Measurements from ENCODE around the gene TRAF2. TPM values are rescaled to one million over a fixed set of nuclear protein-coding genes. Genes with fewer than 3 reads are reported as not detected.

TRAF2 gene
- total RNA-seq, 1 donor from 2014 or later, result 14.4 TPM

DNA sequence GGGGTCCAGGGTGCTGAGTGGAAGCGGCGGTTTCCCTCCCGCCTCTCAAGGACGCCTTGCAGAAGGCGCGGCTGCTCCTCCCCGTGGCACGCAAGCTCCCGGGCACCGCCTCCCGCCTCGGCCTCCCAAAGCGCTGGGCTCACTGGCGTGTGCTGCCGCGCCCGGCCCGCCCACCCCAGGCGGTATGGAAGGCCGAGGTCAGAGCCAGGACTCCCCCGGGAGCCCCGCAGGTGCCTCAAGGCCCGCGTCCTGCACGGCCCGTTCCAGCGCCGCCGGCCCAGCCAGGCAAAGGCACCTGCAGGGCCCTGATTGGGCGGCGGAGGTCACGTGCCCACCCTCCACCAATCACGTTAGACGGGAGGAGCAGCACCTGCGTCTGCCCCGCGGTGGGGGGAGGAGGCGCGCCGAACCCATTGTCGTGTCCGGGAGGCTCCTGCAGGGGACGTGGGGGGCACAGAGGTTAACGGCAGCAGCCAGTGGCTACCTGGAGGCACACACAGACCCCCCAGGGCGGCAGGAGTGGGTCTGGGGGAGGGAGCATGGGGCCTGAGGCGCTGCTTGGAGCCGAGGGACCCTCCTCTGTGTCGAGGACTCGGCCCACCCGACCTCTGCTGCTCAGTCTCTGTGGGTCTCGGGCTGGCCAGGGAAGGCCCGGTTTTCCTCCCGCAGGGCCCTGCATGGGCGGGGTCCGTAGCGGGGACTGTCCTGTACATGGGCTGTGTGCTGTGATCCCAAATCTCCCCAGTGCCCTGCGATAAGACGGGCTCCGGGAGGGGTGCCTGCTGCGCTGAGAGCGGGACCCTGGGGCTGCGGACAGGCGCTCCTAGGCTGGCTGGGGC lies 63.7 kb downstream of the TRAF2 start:
- Histone ChIP-seq H3K4me2 (ENCODE audit: low read length) (peak overlapping the region; percentile 93), H3K9ac (ENCODE audit: low read length) (peak overlapping the region; percentile 72), H3K9me3 (ENCODE audit: insufficient read depth, low read depth, low read length) (no peaks in the 10 kb centered on the region), H2AFZ (ENCODE audit: low read depth, low read length) (peak overlapping the region; percentile 98), H3K27me3 (ENCODE audit: insufficient read depth, low read length) (no peaks in the 10 kb centered on the region), H3K36me3 (ENCODE audit: insufficient read depth, low read length) (no peaks in the 10 kb centered on the region), H3K79me2 (ENCODE audit: insufficient read depth, low read length) (no peaks in the 10 kb centered on the region), H3K4me1 (ENCODE audit: insufficient read depth, low read length) (peaks cover 7% of the 10 kb centered on the region), H3K27ac (ENCODE audit: low read depth, low read length) (no peak overlapping the region), H4K20me1 (ENCODE audit: insufficient read depth, low read length) (peaks cover 2% of the 10 kb centered on the region), H3K4me3 (ENCODE audit: insufficient read depth, low read depth, low read length) (peak overlapping the region; percentile 64)
- no peaks in the 10 kb centered on the region for H3K4me1 Mint-ChIP-seq (ENCODE audit: low read depth, unreplicated experiment)
- TF ChIP-seq, protein P1, sequence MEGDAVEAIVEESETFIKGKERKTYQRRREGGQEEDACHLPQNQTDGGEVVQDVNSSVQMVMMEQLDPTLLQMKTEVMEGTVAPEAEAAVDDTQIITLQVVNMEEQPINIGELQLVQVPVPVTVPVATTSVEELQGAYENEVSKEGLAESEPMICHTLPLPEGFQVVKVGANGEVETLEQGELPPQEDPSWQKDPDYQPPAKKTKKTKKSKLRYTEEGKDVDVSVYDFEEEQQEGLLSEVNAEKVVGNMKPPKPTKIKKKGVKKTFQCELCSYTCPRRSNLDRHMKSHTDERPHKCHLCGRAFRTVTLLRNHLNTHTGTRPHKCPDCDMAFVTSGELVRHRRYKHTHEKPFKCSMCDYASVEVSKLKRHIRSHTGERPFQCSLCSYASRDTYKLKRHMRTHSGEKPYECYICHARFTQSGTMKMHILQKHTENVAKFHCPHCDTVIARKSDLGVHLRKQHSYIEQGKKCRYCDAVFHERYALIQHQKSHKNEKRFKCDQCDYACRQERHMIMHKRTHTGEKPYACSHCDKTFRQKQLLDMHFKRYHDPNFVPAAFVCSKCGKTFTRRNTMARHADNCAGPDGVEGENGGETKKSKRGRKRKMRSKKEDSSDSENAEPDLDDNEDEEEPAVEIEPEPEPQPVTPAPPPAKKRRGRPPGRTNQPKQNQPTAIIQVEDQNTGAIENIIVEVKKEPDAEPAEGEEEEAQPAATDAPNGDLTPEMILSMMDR (IDR thresholded peaks at IDR 0.05; ENCODE audit: insufficient read depth, low read depth, low read length), result no peak
- TF ChIP-seq EZH2 (IDR thresholded peaks at IDR 0.05; ENCODE audit: insufficient read depth, low read length), result no peak
- H3K27me3 Mint-ChIP-seq (ENCODE audit: low read depth, unreplicated experiment), result peaks cover 2% of the 10 kb centered on the region
- H3K27ac Mint-ChIP-seq (ENCODE audit: unreplicated experiment), result no peak overlapping the region
- DNase-seq (ENCODE audit: low read depth), result peak; percentile 49
- H3K36me3 Mint-ChIP-seq (ENCODE audit: low read depth, unreplicated experiment), result no peaks in the 10 kb centered on the region
- no peaks in the 10 kb centered on the region for H3K9me3 Mint-ChIP-seq (ENCODE audit: unreplicated experiment)
- H3K4me3 Mint-ChIP-seq (ENCODE audit: unreplicated experiment), result peak overlapping the region; percentile 76
- no peak for FAIRE-seq

GRCh38 chr9:136950656-136951276 lies 64.5 kb downstream of the TRAF2 start:
- Mint-ChIP-seq H3K9me3 (ENCODE audit: unreplicated experiment) (no peaks in the 10 kb centered on the region), H3K36me3 (ENCODE audit: low read depth, unreplicated experiment) (no peaks in the 10 kb centered on the region), H3K4me1 (ENCODE audit: low read depth, unreplicated experiment) (no peaks in the 10 kb centered on the region), H3K27ac (ENCODE audit: unreplicated experiment) (no peak overlapping the region), H3K4me3 (ENCODE audit: unreplicated experiment) (peak overlapping the region; percentile 40), H3K27me3 (ENCODE audit: low read depth, unreplicated experiment) (peaks cover 7% of the 10 kb centered on the region)
- peak overlapping the region; percentile 98 for H2AFZ ChIP-seq (ENCODE audit: low read depth, low read length)
- no peaks in the 10 kb centered on the region for H3K27me3 ChIP-seq (ENCODE audit: insufficient read depth, low read length)
- FAIRE-seq (no peak), DNase-seq (ENCODE audit: low read depth) (no peak)
- H3K79me2 ChIP-seq (ENCODE audit: insufficient read depth, low read length), result no peaks in the 10 kb centered on the region
- H3K4me3 ChIP-seq (ENCODE audit: insufficient read depth, low read depth, low read length), result no peak overlapping the region
- no peaks in the 10 kb centered on the region for H4K20me1 ChIP-seq (ENCODE audit: insufficient read depth, low read length)
- no peaks in the 10 kb centered on the region for H3K36me3 ChIP-seq (ENCODE audit: insufficient read depth, low read length)
- H3K27ac ChIP-seq (ENCODE audit: low read depth, low read length), result no peak overlapping the region
- peak overlapping the region; percentile 72 for H3K9ac ChIP-seq (ENCODE audit: low read length)
- H3K4me2 ChIP-seq (ENCODE audit: low read length), result peak overlapping the region; percentile 93
- H3K4me1 ChIP-seq (ENCODE audit: insufficient read depth, low read length), result peaks cover 7% of the 10 kb centered on the region
- no peaks in the 10 kb centered on the region for H3K9me3 ChIP-seq (ENCODE audit: insufficient read depth, low read depth, low read length)
- TF ChIP-seq, protein P1 (IDR thresholded peaks at IDR 0.05; ENCODE audit: insufficient read depth, low read depth, low read length), result no peak
- no peak for TF ChIP-seq EZH2 (IDR thresholded peaks at IDR 0.05; ENCODE audit: insufficient read depth, low read length)

Measured in astrocyte (in vitro differentiated cells and primary cell).